HepG2 (cell line): ENCODE data around the gene VPS18. TPM values are rescaled to one million over a fixed set of nuclear protein-coding genes. Genes with fewer than 3 reads are reported as not detected.

Experiments
- KLF13 ChIP-seq: sonication (generic); formaldehyde crosslinking; IDR thresholded peaks from 2 replicates; pipeline ENCODE4 v1.4.0; 2020; ENCODE audit warnings: mild to moderate bottlenecking, missing genetic modification reagents
- REPIN1 ChIP-seq: sonication (generic); formaldehyde crosslinking; IDR thresholded peaks from 2 replicates; pipeline ENCODE4 v1.8.0; 2022; ENCODE audit warnings: missing genetic modification reagents, low read depth, mild to moderate bottlenecking, borderline replicate concordance
- XBP1 ChIP-seq: sonication (generic); formaldehyde crosslinking; IDR thresholded peaks from 2 replicates; pipeline ENCODE4 v1.5.0; 2020; ENCODE audit warnings: missing genetic modification reagents
- ZFX ChIP-seq: sonication (generic); formaldehyde crosslinking; IDR thresholded peaks from 2 replicates; pipeline ENCODE4 v1.4.0; 2020; ENCODE audit warnings: mild to moderate bottlenecking, low read depth, missing genetic modification reagents, moderate library complexity
- ZNF274 ChIP-seq: sonication (generic); formaldehyde crosslinking; IDR thresholded peaks from 2 replicates; pipeline ENCODE4 v1.5.1; 2020; ENCODE audit warnings: mild to moderate bottlenecking, missing genetic modification reagents
- ZNF318 ChIP-seq: sonication (generic); formaldehyde crosslinking; IDR thresholded peaks from 2 replicates; pipeline ENCODE4 v1.4.0; 2020; ENCODE audit warnings: mild to moderate bottlenecking, missing genetic modification reagents
- ZNF572 ChIP-seq: sonication (generic); formaldehyde crosslinking; IDR thresholded peaks from 2 replicates; pipeline ENCODE4 v1.5.1; 2020; ENCODE audit warnings: mild to moderate bottlenecking, missing genetic modification reagents
- ZNF598 ChIP-seq: sonication (generic); formaldehyde crosslinking; IDR thresholded peaks from 2 replicates; pipeline ENCODE4 v1.5.1; 2020; ENCODE audit warnings: mild to moderate bottlenecking, missing genetic modification reagents, borderline replicate concordance
- ZNF614 ChIP-seq: IDR thresholded peaks from 2 replicates; pipeline ENCODE4 v1.6.1; 2018; ENCODE audit warnings: missing biosample characterization, missing genetic modification reagents, inconsistent platforms, borderline replicate concordance
- polyA plus RNA-seq, 8 experiments: library from polyadenylated mRNA; depleted of rRNA in 3 of 8; stranded (reverse) in 7 of 8; unstranded in 1 of 8; fragments of >200 nt; fragmentation: Illumina TruSeq in 4 of 8; extraction: Trizol in 4 of 8; gene quantifications; 2 replicates each; pipeline versions ENCODE4 v1.2.1 to v1.2.3, GENCODE V29; 2011 to 2016; ENCODE audit warnings: low read depth in 4 of 8, missing spikeins in 1 of 8, mixed read lengths in 1 of 8; ENCODE audit not compliant: insufficient read depth in 1 of 8
- total RNA-seq, 5 experiments: library from RNA; depleted of rRNA; stranded (reverse); fragments of >200 nt; fragmentation: Illumina TruSeq; extraction: Trizol; gene quantifications; 2 replicates each; pipeline ENCODE4 v1.2.3, GENCODE V29; 2016; ENCODE audit warnings: low read depth in 1 of 5
- TF ChIP-seq, protein P1 (sequence below): sonication (generic); formaldehyde crosslinking; IDR thresholded peaks from 2 replicates; pipeline ENCODE4 v1.4.0; 2020; ENCODE audit warnings: mild to moderate bottlenecking, missing genetic modification reagents
- TF ChIP-seq, protein P2 (sequence below): sonication (generic); formaldehyde crosslinking; IDR thresholded peaks from 2 replicates; pipeline ENCODE4 v1.8.1; 2023; ENCODE audit warnings: mild to moderate bottlenecking, inconsistent platforms, moderate library complexity, missing genetic modification reagents, borderline replicate concordance
- TF ChIP-seq, protein P3 (sequence below): sonication (generic); formaldehyde crosslinking; IDR thresholded peaks from 2 replicates; pipeline ENCODE4 v1.8.0; 2022; ENCODE audit warnings: missing genetic modification reagents, mild to moderate bottlenecking, inconsistent platforms, borderline replicate concordance
- TF ChIP-seq, protein P4 (sequence below): sonication (generic); formaldehyde crosslinking; IDR thresholded peaks from 2 replicates; pipeline ENCODE4 v1.4.0; 2020; ENCODE audit warnings: low read depth, mild to moderate bottlenecking, missing genetic modification reagents

The VPS18 gene
- total and polyA plus RNA-seq, 2 of the 13 experiments (the other 11 are each of a cell fraction or from before 2014, with no cell fraction given) = 5.8 to 17.0 TPM

DNA sequence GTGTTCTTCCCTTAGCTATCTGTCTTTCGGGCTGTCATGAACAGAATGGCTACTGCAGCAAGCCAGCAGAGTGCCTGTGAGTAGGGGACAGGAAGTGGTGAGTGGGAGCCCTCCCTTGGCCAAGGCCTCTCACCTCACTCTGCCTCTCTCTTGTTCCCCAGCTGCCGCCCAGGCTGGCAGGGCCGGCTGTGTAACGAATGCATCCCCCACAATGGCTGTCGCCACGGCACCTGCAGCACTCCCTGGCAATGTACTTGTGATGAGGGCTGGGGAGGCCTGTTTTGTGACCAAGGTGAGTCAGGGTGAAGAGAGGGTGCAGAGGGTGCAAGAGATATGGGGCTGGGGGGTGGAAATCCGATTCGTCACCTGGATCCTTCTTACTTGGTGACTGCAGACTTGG, 37.9 kb downstream of the VPS18 start (continued):
- no peak for TF ChIP-seq REPIN1 (CRISPR knock-in tag)
- 0 out of 2 replicates have a peak, but pooled peaks have one; percentile 34 for TF ChIP-seq ZFX (CRISPR knock-in tag)
- TF ChIP-seq ZNF274 (CRISPR knock-in tag) = 0 out of 2 replicates have a peak, but pooled peaks have one; percentile 33
- TF ChIP-seq, protein P1, sequence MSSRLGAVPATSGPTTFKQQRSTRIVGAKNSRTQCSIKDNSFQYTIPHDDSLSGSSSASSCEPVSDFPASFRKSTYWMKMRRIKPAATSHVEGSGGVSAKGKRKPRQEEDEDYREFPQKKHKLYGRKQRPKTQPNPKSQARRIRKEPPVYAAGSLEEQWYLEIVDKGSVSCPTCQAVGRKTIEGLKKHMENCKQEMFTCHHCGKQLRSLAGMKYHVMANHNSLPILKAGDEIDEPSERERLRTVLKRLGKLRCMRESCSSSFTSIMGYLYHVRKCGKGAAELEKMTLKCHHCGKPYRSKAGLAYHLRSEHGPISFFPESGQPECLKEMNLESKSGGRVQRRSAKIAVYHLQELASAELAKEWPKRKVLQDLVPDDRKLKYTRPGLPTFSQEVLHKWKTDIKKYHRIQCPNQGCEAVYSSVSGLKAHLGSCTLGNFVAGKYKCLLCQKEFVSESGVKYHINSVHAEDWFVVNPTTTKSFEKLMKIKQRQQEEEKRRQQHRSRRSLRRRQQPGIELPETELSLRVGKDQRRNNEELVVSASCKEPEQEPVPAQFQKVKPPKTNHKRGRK (CRISPR knock-in tag) = no peak
- TF ChIP-seq, protein P2, sequence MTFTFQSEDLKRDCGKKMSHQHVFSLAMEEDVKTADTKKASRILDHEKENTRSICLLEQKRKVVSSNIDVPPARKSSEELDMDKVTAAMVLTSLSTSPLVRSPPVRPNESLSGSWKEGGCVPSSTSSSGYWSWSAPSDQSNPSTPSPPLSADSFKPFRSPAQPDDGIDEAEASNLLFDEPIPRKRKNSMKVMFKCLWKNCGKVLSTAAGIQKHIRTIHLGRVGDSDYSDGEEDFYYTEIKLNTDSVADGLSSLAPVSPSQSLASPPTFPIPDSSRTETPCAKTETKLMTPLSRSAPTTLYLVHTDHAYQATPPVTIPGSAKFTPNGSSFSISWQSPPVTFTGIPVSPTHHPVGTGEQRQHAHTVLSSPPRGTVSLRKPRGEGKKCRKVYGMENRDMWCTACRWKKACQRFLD (CRISPR knock-in tag) = no peak
- TF ChIP-seq ZNF318 = no peak
- no peak for TF ChIP-seq ZNF614 (CRISPR knock-in tag)
- TF ChIP-seq, protein P3, sequence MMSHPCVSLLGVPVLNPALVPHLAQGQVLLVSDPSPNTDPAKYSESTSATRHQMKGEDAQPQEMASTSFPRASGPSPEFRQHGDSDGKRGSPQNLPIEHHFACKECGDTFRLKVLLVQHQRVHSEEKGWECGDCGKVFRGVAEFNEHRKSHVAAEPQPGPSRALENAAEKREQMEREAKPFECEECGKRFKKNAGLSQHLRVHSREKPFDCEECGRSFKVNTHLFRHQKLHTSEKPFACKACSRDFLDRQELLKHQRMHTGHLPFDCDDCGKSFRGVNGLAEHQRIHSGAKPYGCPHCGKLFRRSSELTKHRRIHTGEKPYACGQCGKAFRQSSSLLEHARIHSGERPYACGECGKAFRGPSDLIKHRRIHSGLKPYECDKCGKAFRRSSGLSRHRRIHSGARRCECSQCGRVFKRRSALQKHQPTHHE (CRISPR knock-in tag) = 0 out of 2 replicates have a peak, but pooled peaks have one; percentile 14
- no peak for TF ChIP-seq ZNF572 (CRISPR knock-in tag)
- TF ChIP-seq XBP1 (CRISPR knock-in tag) = no peak
- TF ChIP-seq KLF13 = no peak
- TF ChIP-seq, protein P4, sequence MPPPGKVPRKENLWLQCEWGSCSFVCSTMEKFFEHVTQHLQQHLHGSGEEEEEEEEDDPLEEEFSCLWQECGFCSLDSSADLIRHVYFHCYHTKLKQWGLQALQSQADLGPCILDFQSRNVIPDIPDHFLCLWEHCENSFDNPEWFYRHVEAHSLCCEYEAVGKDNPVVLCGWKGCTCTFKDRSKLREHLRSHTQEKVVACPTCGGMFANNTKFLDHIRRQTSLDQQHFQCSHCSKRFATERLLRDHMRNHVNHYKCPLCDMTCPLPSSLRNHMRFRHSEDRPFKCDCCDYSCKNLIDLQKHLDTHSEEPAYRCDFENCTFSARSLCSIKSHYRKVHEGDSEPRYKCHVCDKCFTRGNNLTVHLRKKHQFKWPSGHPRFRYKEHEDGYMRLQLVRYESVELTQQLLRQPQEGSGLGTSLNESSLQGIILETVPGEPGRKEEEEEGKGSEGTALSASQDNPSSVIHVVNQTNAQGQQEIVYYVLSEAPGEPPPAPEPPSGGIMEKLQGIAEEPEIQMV (CRISPR knock-in tag) = no peak
- TF ChIP-seq ZNF598 (CRISPR knock-in tag) = 0 out of 2 replicates have a peak, but pooled peaks have one; percentile 33
